Measurements from ENCODE around the gene RUFY4. TPM values are rescaled to one million over a fixed set of nuclear protein-coding genes. Genes with fewer than 3 reads are reported as not detected.
"Not testable (repeated sequence)": the region's sequence is repeated elsewhere in the genome, so short reads cannot be mapped to it uniquely, and the experiment has no call there.

The RUFY4 gene
- total RNA-seq, 4 donors from 2014 or later: not detected

GRCh38 chr2:218041302-218042168 is 27.5 kb upstream of the RUFY4 start:
- H3K4me3 ChIP-seq (replicated peaks in 1 of 3): no peak overlapping the region
- WGBS, 2 donors: 88 to 95% methylated on average over 2 of the region's 2 CpGs
- DNase-seq: no peak
- no peaks in the 10 kb centered on the region for H3K4me1 ChIP-seq
- H3K27me3 ChIP-seq: no peaks in the 10 kb centered on the region
- no peaks in the 10 kb centered on the region for H3K9me3 ChIP-seq
- no peak for TF ChIP-seq POLR2A (IDR thresholded peaks at IDR 0.05)
- no peak for TF ChIP-seq CTCF (IDR thresholded peaks at IDR 0.05)
- H3K27ac ChIP-seq: no peak overlapping the region
- no peaks in the 10 kb centered on the region for H3K36me3 ChIP-seq
- intact Hi-C loops (cut with DNase I): no loop called here

DNA sequence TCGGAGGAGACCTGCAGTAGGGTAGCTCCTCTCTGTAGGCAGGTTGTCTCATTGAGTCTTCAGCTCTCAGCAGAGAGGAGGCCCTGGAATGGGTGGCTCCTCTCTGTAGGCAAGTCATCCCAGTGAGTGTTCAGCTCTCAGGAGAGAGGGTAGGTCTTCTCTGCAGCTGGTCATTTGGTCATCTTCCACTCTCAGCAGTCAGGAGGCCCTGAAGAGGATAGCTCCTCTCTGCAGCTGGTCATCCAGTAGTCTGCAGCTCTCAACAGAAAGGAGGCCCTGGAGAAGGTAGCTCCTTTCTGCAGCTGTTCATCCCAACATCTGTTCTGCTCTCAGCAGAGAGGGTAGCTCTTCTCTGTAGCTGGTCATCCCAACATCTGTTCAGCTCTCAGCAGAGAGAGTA is 26.0 kb upstream of the RUFY4 start:
- intact Hi-C loops (cut with DNase I): no loop called here
- 86 to 100% methylated on average over 1 of the region's 1 CpG for WGBS, 2 donors
- no peaks in the 10 kb centered on the region for H3K4me1 ChIP-seq
- no peak for DNase-seq
- H3K36me3 ChIP-seq: no peaks in the 10 kb centered on the region
- TF ChIP-seq POLR2A (IDR thresholded peaks at IDR 0.05) (no peak), CTCF (IDR thresholded peaks at IDR 0.05) (no peak)
- H3K27me3 ChIP-seq: no peaks in the 10 kb centered on the region
- no peak overlapping the region for H3K27ac ChIP-seq
- H3K4me3 ChIP-seq (replicated peaks in 1 of 3): no peak overlapping the region
- H3K9me3 ChIP-seq: no peaks in the 10 kb centered on the region

DNA sequence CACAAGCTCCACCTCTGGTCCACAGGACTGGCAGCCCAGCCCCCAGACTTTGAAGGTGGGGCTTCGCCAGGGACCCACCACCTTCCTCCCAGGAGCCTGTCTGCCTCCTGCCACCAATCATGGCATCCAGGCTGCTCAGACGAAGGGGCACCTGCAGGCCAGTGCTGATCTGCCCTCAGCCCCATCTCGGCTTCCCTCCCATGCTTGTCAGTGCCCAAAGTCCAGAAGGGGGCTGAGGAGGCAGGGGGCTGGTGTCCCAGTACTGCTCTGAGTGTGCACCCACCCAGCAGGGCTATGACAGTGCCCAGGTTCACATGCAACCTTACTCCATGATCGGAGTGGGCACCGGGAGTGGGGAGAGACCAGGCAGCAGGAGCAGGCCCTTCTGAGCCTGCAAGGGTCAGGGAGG is 25.3 kb upstream of the RUFY4 start:
- no peaks in the 10 kb centered on the region for H3K9me3 ChIP-seq
- no peak for TF ChIP-seq POLR2A (IDR thresholded peaks at IDR 0.05)
- TF ChIP-seq CTCF (IDR thresholded peaks at IDR 0.05): no peak
- no peaks in the 10 kb centered on the region for H3K36me3 ChIP-seq
- 96 to 100% methylated on average over 2 to 3 of the region's 5 CpGs for WGBS, 2 donors
- H3K27ac ChIP-seq: no peak overlapping the region
- no peaks in the 10 kb centered on the region for H3K4me1 ChIP-seq
- no peak overlapping the region for H3K4me3 ChIP-seq (replicated peaks in 1 of 3)
- intact Hi-C loops (cut with DNase I): no loop called here
- H3K27me3 ChIP-seq: no peaks in the 10 kb centered on the region
- no peak for DNase-seq

DNA sequence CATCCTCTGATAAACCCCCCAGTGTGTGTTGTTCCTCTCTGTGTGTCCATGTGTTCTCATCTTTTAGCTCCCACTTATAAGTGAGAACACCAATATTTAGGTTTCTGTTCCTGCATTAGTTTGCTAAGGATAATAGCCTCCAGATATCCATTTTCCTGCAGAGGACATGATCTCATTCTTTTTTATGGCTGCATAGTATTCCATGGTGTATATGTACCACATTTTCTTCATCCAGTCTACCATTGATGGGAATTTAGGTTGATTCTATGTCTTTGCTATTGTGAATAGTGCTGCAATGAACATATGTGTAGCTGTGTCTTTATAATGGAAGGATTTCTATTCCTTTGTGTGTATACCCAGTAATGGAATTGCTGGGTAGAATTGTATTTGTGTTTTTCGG is 24.5 kb upstream of the RUFY4 start:
- H3K9me3 ChIP-seq; H3K4me3 ChIP-seq (replicated peaks in 1 of 3); H3K27ac ChIP-seq; intact Hi-C loops (cut with DNase I); H3K27me3 ChIP-seq; DNase-seq; H3K4me1 ChIP-seq; H3K36me3 ChIP-seq: not testable (repeated sequence)
- WGBS, 2 donors: 96 to 100% methylated on average over 1 of the region's 1 CpG

DNA sequence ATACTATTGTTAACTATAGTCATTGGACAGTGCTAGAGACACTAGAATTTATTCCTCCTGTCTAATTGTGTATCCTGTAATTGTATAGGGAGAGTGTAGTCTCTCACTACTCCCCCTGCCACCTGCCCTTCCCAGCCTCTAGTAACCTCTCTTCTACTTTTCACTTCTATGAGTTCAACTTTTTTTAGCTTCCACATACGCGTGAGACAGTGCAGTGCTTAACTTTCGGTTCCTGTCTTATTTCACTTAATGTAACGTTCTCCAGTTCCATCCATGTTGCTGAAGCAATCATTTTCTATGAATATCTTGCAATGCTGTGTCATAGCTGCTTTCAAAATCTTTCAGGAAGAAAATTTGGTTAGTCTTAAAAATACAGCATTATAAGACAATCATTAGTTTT is 22.8 kb upstream of the RUFY4 start:
- Histone ChIP-seq H3K27me3 (no peaks in the 10 kb centered on the region), H3K36me3 (no peaks in the 10 kb centered on the region), H3K27ac (no peak overlapping the region), H3K4me3 (replicated peaks in 1 of 3) (no peak overlapping the region), H3K4me1 (no peaks in the 10 kb centered on the region), H3K9me3 (no peaks in the 10 kb centered on the region)
- TF ChIP-seq POLR2A (IDR thresholded peaks at IDR 0.05): no peak
- TF ChIP-seq CTCF (IDR thresholded peaks at IDR 0.05): no peak
- intact Hi-C loops (cut with DNase I): no loop called here
- DNase-seq: no peak
- WGBS, 2 donors: 82 to 85% methylated on average over 4 of the region's 4 CpGs

Data from thyroid gland (tissue), 4 donors.